SW480 (cell line): ENCODE results near the gene CCNQ.
A peak's percentile ranks its signal among the peaks of the same experiment; 100 is the strongest.

Experiments
- DNase-seq: peaks from one replicate; pipeline ENCODE4 v3.0.0-alpha.2; 2016; ENCODE audit warnings: low spot score

Gene CCNQ

GRCh38 chrX:153598541-153599191, at the start of gene CCNQ:
CCNQ (minus strand) TSS chrX:153599139; CDS start chrX:153599073, 66 bp downstream.
- DNase-seq = peak; percentile 31

DNA sequence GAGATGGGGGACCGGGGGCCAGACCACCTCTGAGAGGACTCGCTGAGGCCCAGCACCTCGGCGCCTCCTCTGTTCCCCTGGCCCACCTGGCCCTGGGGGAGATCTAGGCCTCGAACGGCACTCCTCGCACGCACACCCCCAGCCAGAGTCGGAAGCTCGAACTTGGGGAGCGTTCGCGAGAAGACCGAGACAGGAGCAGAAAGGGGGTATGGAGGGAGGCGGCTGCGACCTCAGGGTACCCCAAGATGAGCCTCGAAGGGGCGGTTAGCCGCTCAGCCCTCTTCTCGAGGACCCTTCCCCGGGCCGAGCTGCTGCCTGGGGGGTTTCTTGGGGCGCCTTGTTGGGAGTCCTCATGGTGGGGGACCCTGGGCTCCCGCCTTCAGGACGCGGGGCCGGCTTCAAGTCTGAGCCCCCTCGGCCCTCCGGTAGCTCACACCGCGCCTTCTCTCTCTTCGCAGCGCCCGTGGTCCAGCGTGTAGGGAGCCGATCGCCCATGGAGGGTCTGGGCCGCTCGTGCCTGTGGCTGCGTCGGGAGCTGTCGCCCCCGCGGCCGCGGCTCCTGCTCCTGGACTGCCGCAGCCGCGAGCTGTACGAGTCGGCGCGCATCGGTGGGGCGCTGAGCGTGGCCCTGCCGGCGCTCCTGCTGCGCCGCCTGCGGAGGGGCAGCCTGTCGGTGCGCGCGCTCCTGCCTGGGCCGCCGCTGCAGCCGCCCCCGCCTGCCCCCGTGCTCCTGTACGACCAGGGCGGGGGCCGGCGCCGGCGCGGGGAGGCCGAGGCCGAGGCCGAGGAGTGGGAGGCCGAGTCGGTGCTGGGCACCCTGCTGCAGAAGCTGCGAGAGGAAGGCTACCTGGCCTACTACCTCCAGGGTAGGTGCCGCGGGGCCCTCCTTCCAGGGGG, 48.8 kb upstream of the CCNQ start:
- DNase-seq = no peak

GRCh38 chrX:153646620-153647373, 47.9 kb upstream of the CCNQ start, which contains the start of gene DUSP9:
DUSP9 (plus strand) TSS chrX:153647203; CDS start chrX:153647954, 751 bp downstream.
- DNase-seq = peak; percentile 37

DNA sequence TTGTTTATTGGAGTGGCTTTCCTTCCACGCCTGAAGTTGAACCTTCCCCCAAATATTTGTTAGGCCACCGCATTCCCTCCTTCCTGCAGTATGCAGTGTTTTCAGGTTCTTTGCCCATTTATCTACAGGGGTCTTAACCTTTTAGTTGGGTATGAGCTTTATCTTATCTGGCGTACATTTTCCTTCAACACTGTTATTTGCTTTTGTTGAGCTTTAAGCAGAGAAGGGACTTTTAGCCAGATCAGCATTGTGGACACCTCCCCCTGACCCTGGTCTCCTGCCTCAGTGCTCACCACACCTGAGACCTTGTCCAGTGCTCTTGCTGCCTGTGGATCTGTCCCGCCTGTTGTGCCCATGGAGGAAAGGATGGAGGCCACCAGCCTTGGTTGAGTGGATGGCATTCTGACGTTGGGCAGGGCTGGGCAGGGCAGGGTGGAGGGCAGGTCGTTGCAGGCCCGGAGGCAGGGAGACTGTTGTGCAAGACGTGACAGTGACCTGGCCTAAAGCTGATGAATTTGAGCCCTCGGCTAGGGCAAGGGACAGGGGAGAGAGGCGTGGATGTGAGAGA, 47.1 kb upstream of the CCNQ start:
- no peak for DNase-seq

DNA sequence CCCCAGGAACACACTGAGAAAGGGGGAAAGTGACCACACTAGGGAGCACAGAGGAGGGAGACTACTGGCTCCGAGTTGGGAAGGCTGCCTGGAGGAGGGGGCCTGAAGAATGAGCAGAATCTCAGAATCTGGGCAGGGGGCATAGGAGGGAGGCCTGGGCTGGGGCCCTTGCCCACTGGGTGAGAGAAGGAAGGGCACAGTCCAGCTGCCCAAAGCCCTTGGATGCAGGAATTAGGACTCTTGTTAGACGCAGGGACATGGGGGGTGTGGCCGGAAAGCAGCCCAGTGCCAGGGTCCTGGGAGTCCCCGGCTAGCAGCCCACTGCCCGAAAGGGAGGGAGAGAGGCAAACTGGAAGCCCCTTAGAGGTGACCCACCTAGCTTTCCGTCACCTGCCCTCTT, 46.2 kb upstream of the CCNQ start:
- DNase-seq = no peak

DNA sequence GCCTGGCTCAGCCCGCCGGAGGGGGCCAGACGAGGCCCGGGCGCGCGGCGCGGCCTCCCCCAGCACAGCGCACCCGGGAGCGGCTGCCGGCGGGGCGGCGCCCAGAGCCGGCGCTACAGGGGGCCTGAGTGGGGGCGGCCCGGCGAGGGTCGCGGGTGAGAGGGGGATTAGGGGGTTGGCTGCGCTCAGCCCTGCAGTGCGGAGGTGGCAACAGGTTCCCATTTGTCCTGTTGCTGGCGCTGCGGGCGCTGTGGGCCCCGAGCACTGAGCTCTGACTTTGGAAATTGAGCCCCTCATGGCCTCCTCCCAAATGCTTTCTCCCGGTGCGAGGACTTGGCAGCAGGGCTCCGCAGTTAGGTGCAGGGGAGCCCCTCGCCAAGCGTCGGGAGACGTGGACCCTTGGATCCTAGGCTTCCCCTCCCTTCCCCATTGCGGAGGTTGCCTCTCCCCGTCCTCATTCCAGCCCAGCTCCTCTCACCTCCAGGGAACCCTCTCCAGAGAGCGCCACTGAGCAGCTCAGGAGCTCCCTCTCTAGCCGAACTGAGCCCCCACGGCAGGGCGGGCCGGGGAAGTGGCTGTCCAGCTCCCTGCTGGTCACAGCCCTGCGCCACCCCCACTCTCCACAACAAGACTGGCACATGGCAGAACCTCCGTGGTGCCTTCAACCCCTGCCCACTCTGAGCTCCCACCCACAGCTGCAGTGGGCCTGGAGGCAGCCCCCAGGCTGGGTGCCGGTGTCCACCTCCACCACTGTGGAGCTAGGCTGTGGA, 45.6 kb upstream of the CCNQ start:
- DNase-seq = no peak

DNA sequence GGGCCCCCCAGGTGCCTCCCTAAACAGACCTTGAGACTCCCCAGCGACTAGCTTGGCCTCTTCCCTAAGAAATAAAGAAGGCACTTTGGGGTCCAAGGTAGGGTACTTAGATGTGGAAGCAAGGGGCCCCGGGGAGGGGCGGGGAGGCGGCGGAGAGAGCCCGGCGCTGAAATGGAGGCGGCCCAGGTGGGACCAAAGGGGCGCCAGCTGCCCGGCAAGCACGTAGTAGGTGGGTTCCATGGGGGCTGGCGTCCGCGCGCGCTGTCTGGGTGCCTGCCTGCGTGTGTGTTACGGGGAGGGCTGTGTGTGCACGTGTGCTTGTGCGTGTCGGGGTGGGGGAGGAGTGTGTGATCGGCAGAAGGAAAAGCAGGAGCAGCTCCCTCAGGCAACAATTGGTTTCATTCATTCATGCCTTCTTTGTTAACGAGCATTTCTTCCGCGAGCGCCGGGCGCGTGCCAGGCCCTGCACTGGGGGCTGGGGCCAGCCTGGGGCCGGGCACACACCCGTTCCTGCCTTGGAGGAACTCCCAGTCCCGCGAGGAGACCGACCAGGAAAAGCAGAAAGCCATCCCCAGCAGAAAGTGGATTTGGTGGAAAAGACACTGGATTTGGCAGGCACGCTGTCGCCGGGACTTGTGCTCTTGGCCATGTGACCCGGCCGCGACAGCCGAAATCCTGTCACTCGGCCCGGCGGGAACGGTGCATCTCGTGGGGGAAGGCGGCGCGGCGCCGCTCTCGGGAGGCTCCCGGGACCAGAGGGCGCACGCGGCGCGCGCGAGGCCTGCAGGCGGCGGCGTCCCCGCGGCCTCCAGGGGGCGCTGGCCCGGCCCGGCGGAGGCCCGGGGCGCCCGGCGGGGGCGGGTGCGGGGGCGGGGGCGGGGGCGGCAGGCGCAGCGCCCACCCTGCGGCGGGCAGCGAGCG, 44.8 kb upstream of the CCNQ start:
- peak; percentile 9 for DNase-seq

GRCh38 chrX:153642655-153643430, 43.9 kb upstream of the CCNQ start:
- no peak for DNase-seq

DNA sequence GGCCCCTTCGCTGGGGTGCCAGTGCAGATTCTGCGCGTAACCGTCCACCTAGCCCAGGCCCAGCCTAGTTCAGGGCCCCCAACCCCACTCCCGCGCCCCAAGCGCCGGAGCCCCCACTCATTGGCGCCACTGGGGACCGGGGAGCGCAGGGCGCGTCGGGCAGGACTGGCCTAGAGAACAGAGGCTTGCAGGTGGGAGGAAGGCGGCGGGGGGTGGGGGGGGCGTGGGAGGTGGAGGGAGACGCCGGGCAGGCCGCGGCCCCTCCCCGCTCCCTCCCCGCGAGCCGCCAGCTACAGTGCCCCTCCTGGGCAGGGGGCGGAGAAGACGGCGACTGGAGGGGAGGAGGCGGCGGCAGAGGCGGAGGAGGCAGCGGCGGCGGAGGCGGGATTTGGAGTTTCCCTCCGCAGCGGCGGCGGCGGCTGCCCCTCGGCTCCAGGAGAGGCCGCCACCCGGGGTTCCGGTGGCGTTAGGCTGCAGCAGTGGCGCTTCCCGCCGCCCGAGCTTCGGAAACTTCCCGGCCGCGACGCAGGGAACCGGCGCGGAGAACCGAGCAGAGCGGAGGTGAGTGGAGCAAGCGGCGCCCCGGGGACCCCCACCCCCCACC, 43.2 kb upstream of the CCNQ start:
- no peak for DNase-seq

DNA sequence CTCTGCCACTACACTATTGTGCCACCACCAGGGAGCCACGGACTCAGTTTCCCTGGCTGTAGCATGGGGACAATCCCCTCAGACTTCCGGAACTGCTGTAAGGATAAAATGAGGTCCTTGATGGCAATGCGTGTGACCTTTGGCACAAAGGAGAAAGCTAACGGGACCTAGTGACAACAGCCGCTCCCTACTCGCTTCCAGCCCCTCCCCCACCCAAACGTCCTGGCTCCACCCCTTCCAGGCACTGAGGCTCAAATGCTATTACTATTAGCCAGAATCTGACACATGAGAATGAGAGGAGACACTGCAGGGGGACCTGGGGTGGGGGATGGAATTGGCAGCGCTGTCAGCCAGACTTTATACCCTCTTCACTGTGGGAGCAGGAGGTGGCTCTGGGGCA, 42.7 kb upstream of the CCNQ start:
- DNase-seq = peak; percentile 9

- peak; percentile 18 for DNase-seq
Measured at GRCh38 chrX:153640736-153641575, 42.0 kb upstream of the CCNQ start.

DNA sequence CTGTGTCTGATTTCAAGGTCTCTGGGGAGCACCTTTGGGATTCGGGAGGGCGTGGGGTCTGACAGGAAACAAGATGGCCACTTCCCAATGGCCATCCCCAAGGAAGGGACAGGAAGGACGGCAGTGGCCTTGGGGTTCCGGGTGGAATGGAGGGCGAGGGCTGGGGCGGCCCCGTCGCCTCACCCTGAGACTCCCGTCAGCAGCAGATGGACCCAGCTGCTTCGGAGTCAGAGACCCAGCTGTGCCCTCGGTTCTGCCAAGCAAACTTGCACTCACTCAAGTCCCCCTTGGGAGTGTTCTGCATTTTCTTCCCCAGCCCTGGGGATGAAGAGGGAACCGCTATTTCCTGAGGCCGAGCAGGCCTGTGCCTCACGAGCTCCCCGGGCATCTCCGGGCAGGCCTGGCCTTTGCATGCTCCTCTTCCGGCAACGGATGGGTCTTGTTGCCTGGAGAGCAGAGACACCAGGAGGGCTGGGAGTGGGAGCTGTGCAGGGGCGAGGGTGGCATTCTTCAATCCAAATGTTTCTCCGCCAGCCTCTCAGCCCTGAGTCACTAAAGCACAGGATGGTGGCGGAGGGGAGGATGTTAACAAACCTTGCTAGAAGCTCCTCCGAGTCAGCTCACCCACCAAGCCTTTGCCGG, 41.2 kb upstream of the CCNQ start:
- no peak for DNase-seq

GRCh38 chrX:153639177-153640044, 40.5 kb upstream of the CCNQ start:
- no peak for DNase-seq

GRCh38 chrX:153638436-153639176, 39.7 kb upstream of the CCNQ start:
- no peak for DNase-seq

DNA sequence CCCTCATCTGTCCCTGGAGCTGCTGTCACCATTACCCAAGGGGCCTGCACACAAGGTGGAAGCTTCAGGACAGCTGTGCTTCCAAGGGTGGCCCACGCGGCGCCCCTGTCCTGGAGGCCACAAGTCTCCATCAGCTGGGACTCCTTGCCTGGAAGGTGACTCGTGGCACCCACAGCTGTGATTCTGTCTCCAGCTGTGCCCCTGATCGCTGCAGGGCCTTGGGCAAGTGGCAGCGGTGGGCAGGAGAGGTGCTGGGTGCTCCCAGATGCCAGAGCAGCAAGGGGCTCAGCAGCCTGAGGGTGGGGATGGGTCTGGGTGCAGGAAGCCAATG, 39.1 kb upstream of the CCNQ start:
- no peak for DNase-seq
